IMR-90 (cell line): Measurements from ENCODE around the gene AFTPH. TPM values are rescaled to one million over a fixed set of nuclear protein-coding genes. Genes with fewer than 3 reads are reported as not detected.

Experiments
- ATAC-seq: fragments of 200-7000 bp; cut with Tn5 transposase; 2 replicates; pipeline ENCODE4 v1.9.1; 2020; ENCODE audit warnings: low read depth, mild to moderate bottlenecking, moderate library complexity
- BruUV-seq: library from RNA; stranded (reverse); fragments of 400-500 nt; replicated peaks from 2 replicates; lab custom pipeline; 2021; lab: Mats Ljungman, UMichigan
- CTCF ChIA-PET: fragments of 300-600 bp; formaldehyde crosslinking; extraction: SDS; loops from one replicate; lab custom pipeline; 2021; ENCODE audit warnings: antibody characterized with exemption; lab: Yijun Ruan, JAX
- POLR2A ChIA-PET: fragments of 300-600 bp; sonication (Branson Sonifier 250); formaldehyde crosslinking; loops from one replicate; lab custom pipeline; 2022; ENCODE audit warnings: antibody characterized with exemption; ENCODE audit not compliant: unreplicated experiment; lab: Charles Lee
- DNase-seq: peaks from one replicate; pipeline ENCODE4 v3.0.0; 2013
- H2AFZ ChIP-seq: replicated peaks from 2 replicates; pipeline ENCODE3; 2013; ENCODE audit warnings: low read length, mild to moderate bottlenecking; ENCODE audit not compliant: poor library complexity
- H2AK5ac ChIP-seq: 2 replicates; pipeline ENCODE4 v1.6.1; 2013; ENCODE audit warnings: low read depth, low read length, inconsistent platforms
- H2AK9ac ChIP-seq: replicated peaks from 2 replicates; pipeline ENCODE3; 2013; ENCODE audit warnings: mild to moderate bottlenecking, low read depth, low read length, moderate library complexity; ENCODE audit not compliant: poor library complexity
- H2BK120ac ChIP-seq: 2 replicates; pipeline ENCODE4 v1.6.1; 2013; ENCODE audit warnings: low read depth, low read length, inconsistent platforms
- H2BK15ac ChIP-seq: 3 replicates; pipeline ENCODE4 v1.6.1; 2013; ENCODE audit warnings: low read depth, low read length, inconsistent platforms
- H2BK20ac ChIP-seq: 2 replicates; pipeline ENCODE4 v1.6.1; 2013; ENCODE audit warnings: low read depth, mild to moderate bottlenecking, inconsistent platforms, low read length, moderate library complexity
- H2BK5ac ChIP-seq: 2 replicates; pipeline ENCODE4 v1.6.1; 2013; ENCODE audit warnings: mild to moderate bottlenecking, low read depth, low read length, inconsistent platforms; ENCODE audit not compliant: poor library complexity, severe bottlenecking
- H3K14ac ChIP-seq: replicated peaks from 2 replicates; pipeline ENCODE4 v1.6.1; 2013; ENCODE audit warnings: low read depth, low read length, inconsistent platforms
- H3K18ac ChIP-seq: 2 replicates; pipeline ENCODE4 v1.6.1; 2013; ENCODE audit warnings: low read depth, low read length, control low read depth
- H3K23ac ChIP-seq: 2 replicates; pipeline ENCODE4 v1.6.1; 2013; ENCODE audit warnings: low read depth, low read length, inconsistent platforms
- H3K27ac ChIP-seq: 2 replicates; pipeline ENCODE4 v1.5.1; 2013; ENCODE audit warnings: mild to moderate bottlenecking, control low read depth, low read length; ENCODE audit not compliant: insufficient read depth
- H3K27me3 ChIP-seq: 2 replicates; pipeline ENCODE4 v1.6.1; 2013; ENCODE audit warnings: low read length; ENCODE audit not compliant: control insufficient read depth, insufficient read depth
- H3K36me3 ChIP-seq: 2 replicates; pipeline ENCODE4 v1.6.1; 2013; ENCODE audit warnings: low read length, mixed read lengths; ENCODE audit not compliant: control insufficient read depth, insufficient read depth
- H3K4ac ChIP-seq: 2 replicates; pipeline ENCODE4 v1.6.1; 2013; ENCODE audit warnings: low read depth, low read length, inconsistent platforms
- H3K4me1 ChIP-seq: 2 replicates; pipeline ENCODE4 v1.6.1; 2013; ENCODE audit warnings: low read length, mixed read lengths; ENCODE audit not compliant: control insufficient read depth, insufficient read depth
- H3K4me2 ChIP-seq: 2 replicates; pipeline ENCODE4 v1.6.1; 2013; ENCODE audit warnings: low read depth, mild to moderate bottlenecking, control low read depth, low read length, moderate library complexity
- H3K4me3 ChIP-seq: 2 replicates; pipeline ENCODE4 v1.5.1; 2013; ENCODE audit warnings: low read depth, mild to moderate bottlenecking, control low read depth, low read length, moderate library complexity; ENCODE audit not compliant: insufficient read depth
- H3K56ac ChIP-seq: 2 replicates; pipeline ENCODE4 v1.6.1; 2013; ENCODE audit warnings: low read length, inconsistent platforms; ENCODE audit not compliant: insufficient read depth; ENCODE audit errors: extremely low read depth
- H3K79me1 ChIP-seq, 2 experiments: 2 replicates each; pipeline ENCODE4 v1.6.1; 2013; ENCODE audit warnings: low read length in 2 of 2, inconsistent platforms in 1 of 2, low read depth in 1 of 2
- H3K9ac ChIP-seq: 2 replicates; pipeline ENCODE4 v1.6.1; 2013; ENCODE audit warnings: low read depth, low read length, control low read depth
- H3K9me1 ChIP-seq: 2 replicates; pipeline ENCODE4 v1.6.1; 2013; ENCODE audit warnings: low read length, inconsistent platforms; ENCODE audit not compliant: insufficient read depth
- H3K9me3 ChIP-seq: 2 replicates; pipeline ENCODE4 v1.6.1; 2013; ENCODE audit warnings: low read length; ENCODE audit not compliant: control insufficient read depth, insufficient read depth
- H4K20me1 ChIP-seq: 2 replicates; pipeline ENCODE4 v1.6.1; 2013; ENCODE audit warnings: low read length, inconsistent platforms; ENCODE audit not compliant: insufficient read depth
- H4K5ac ChIP-seq: 2 replicates; pipeline ENCODE4 v1.6.1; 2013; ENCODE audit warnings: mild to moderate bottlenecking, low read depth, low read length, control low read depth
- H4K8ac ChIP-seq, 2 experiments: 2 replicates each; pipeline ENCODE4 v1.6.1; 2013; ENCODE audit warnings: low read depth in 2 of 2, low read length in 2 of 2, control low read depth in 1 of 2, inconsistent platforms in 1 of 2
- H4K91ac ChIP-seq: 2 replicates; pipeline ENCODE4 v1.6.1; 2013; ENCODE audit warnings: low read depth, low read length, inconsistent platforms; ENCODE audit not compliant: insufficient read depth
- ELK1 ChIP-seq: fragments of 150-350 bp; IDR thresholded peaks from 2 replicates; pipeline ENCODE4 v1.6.1; 2016; ENCODE audit warnings: low read depth, mild to moderate bottlenecking, low read length, moderate library complexity, borderline replicate concordance
- MAFK ChIP-seq: IDR thresholded peaks from 2 replicates; pipeline ENCODE4 v1.6.1; 2012; ENCODE audit warnings: low read depth, low read length, improper control_type of control experiment
- WGBS, 2 experiments: methylation state at CpG; one replicate each; pipeline versions ENCODE4 v1.1.5 to v1.1.7; 2013; ENCODE audit warnings: missing lambda C conversion rate in 2 of 2; ENCODE audit not compliant: insufficient read length in 1 of 2; ENCODE audit errors: extremely low coverage in 2 of 2; 5-methylcytosine and 5-hydroxymethylcytosine counted together
- dilution Hi-C: fragments of 300-500 bp; cut with HindIII; formaldehyde crosslinking; loops from one replicate; pipeline ENCODE4 v1.14.3; 2018; ENCODE audit warnings: low sequenced_read_pairs; ENCODE audit not compliant: unreplicated experiment
- in situ Hi-C: fragments of 300-500 bp; cut with MboI; formaldehyde crosslinking; loops from 3 replicates; pipeline ENCODE4 v1.14.3; 2019; ENCODE audit warnings: low sequenced_read_pairs, inconsistent platforms, mixed read lengths
- intact Hi-C: fragments of 100-400 bp; cut with micrococcal nuclease; formaldehyde crosslinking; loops from 2 replicates; pipeline ENCODE4 v1.10.0; 2022
- polyA plus RNA-seq, 3 experiments: library from polyadenylated mRNA; depleted of rRNA; stranded (reverse); fragments of >200 nt; gene quantifications; 2 replicates each; pipeline ENCODE4 v1.2.3, GENCODE V29; 2012; ENCODE audit warnings: low replicate concordance in 1 of 3
- total RNA-seq: library from RNA; depleted of rRNA; stranded (reverse); fragments of >200 nt; gene quantifications from 2 replicates; pipeline ENCODE4 v1.2.3, GENCODE V29; 2012

AFTPH gene
- total and polyA plus RNA-seq, 2 of the 4 experiments (the other 2 are of a cell fraction) = 9.4 to 19.9 TPM

- TF ChIP-seq ELK1 (no peak), MAFK (peak; percentile 56)
- H3K9ac ChIP-seq = no peak overlapping the region
- H3K79me1 ChIP-seq = no peaks in the 10 kb centered on the region
- H3K18ac ChIP-seq = no peak overlapping the region
- H3K27me3 ChIP-seq = peaks cover 70% of the 10 kb centered on the region
- H4K8ac ChIP-seq = no peak overlapping the region
- ChIA-PET POLR2A (no interaction called here), CTCF (no interaction called here)
- no peak overlapping the region for H4K5ac ChIP-seq
- peaks cover 4% of the 10 kb centered on the region for H3K9me3 ChIP-seq
- no peak overlapping the region for H2AK9ac ChIP-seq
- H3K4me3 ChIP-seq = no peak overlapping the region
- dilution Hi-C loops = no loop called here
- H3K56ac ChIP-seq = no peak overlapping the region
- no peak overlapping the region for H3K4me2 ChIP-seq
- in situ Hi-C loops = no loop called here
- H4K91ac ChIP-seq = no peak overlapping the region
- H2BK20ac ChIP-seq = no peak overlapping the region
- WGBS, 2 experiments = no CpG with 5 or more reads among the region's 6 CpGs
- no peak overlapping the region for H2BK5ac ChIP-seq
- no peak overlapping the region for H3K14ac ChIP-seq
- DNase-seq = peak; percentile 29
- H3K27ac ChIP-seq = no peak overlapping the region
- H3K4ac ChIP-seq = no peak overlapping the region
- no peak overlapping the region for H2AK5ac ChIP-seq
- H2BK15ac ChIP-seq = no peak overlapping the region
- intact Hi-C loops = no loop called here
- H2BK120ac ChIP-seq = no peak overlapping the region
- H3K23ac ChIP-seq = no peak overlapping the region
- H3K4me1 ChIP-seq = peaks cover 1% of the 10 kb centered on the region; the same call in 1 of the 2 replicates
- no peaks in the 10 kb centered on the region for H4K20me1 ChIP-seq
- peak; percentile 31; the same call in 1 of the 2 replicates for ATAC-seq
- H2AFZ ChIP-seq = no peak overlapping the region
- no peaks in the 10 kb centered on the region for H3K9me1 ChIP-seq
- no TSS peak for BruUV-seq
- no peaks in the 10 kb centered on the region for H3K36me3 ChIP-seq
Measured at GRCh38 chr2:64605026-64605471, 80.9 kb downstream of the AFTPH start.
